ENCODE measurements around the gene SNRNP27. TPM values are rescaled to one million over a fixed set of nuclear protein-coding genes. Genes with fewer than 3 reads are reported as not detected.

Gene SNRNP27
- total and polyA plus RNA-seq, 9 of the 15 experiments (the other 6 are each of a cell fraction or from before 2014, with no cell fraction given): 29.2 to 102 (median 65.7) TPM

DNA sequence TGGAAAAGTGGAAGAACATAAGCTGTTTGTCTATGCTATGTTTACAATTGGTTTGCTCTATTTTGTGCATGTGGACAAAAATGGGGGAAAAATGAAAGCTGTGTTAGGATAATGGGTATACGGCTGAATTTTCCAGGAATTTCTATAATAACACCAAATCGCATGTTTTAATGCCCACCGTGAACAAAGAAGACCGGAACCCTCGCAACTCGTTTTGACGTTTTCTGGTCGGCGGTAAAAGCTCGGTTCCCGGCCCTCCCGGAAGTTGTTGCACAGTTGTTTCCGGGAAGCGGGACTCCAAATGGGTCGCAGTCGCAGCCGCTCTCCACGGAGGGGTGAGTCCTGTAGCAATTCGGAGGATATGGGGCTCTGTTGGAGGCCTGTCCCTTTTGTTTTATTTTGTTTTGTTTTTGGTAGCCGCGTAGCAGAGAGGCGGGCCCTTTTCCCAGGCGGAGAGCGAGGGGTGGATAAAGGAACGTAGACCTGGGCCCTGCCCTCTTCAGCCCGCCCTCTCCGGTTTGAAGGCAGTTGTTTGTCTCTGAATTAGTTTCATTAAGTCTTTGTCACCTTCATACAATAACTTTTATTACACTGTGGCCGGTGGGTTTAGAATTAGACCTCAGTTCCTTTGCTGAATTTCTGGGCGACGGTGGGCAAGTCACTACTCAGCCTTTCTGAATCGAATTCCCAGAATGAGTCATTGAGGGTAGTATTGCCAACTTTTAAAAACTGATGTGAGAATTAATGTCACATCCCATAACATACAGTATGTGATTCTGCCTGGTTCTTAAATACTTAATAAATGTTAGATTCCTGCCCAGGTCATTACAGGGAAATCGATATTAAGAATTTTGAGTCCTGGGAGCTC is at the start of gene SNRNP27 (continued):
- TF ChIP-seq POLR2H (tag; IDR thresholded peaks at IDR 0.05; ENCODE audit: low read depth) (0 out of 2 replicates have a peak, but pooled peaks have one; percentile 53), TGIF2 (CRISPR knock-in tag; IDR thresholded peaks at IDR 0.05) (no peak), ZNF384 (IDR thresholded peaks at IDR 0.05; ENCODE audit: low read depth, low read length) (no peak), MAZ (CRISPR knock-in tag; conservative IDR thresholded peaks at IDR 0.05 in 1 of 2, IDR thresholded peaks at IDR 0.05 in 1 of 2) (peak in 1 of 2 experiments; percentile 62; a peak in 1 of 4 replicates), FOSL1 (tag; conservative IDR thresholded peaks at IDR 0.05) (peak; percentile 67), FOXK2 (conservative IDR thresholded peaks at IDR 0.05 in 1 of 2, IDR thresholded peaks at IDR 0.05 in 1 of 2; ENCODE audit: low read depth in 2 of 2) (peak; percentile 80 to 83), NR2C1 (IDR thresholded peaks at IDR 0.05) (peak; percentile 92), NR2C1 (tag; IDR thresholded peaks at IDR 0.05) (peak; percentile 96), TBL1XR1 (IDR thresholded peaks at IDR 0.05; ENCODE audit: low read length in 2 of 2) (peak in 1 of 2 experiments; percentile 44; a peak in 1 of 4 replicates), BCOR (IDR thresholded peaks at IDR 0.05) (peak; percentile 31), RAD21 (CRISPR knock-in tag; conservative IDR thresholded peaks at IDR 0.05 in 1 of 2, IDR thresholded peaks at IDR 0.05 in 1 of 2) (peak in 1 of 2 experiments; percentile 12; a peak in 1 of 4 replicates), GTF2A2 (tag; IDR thresholded peaks at IDR 0.05) (peak; percentile 97), NCOA1 (IDR thresholded peaks at IDR 0.05; ENCODE audit: low read depth) (peak; percentile 98)
- TF ChIP-seq, protein P1, sequence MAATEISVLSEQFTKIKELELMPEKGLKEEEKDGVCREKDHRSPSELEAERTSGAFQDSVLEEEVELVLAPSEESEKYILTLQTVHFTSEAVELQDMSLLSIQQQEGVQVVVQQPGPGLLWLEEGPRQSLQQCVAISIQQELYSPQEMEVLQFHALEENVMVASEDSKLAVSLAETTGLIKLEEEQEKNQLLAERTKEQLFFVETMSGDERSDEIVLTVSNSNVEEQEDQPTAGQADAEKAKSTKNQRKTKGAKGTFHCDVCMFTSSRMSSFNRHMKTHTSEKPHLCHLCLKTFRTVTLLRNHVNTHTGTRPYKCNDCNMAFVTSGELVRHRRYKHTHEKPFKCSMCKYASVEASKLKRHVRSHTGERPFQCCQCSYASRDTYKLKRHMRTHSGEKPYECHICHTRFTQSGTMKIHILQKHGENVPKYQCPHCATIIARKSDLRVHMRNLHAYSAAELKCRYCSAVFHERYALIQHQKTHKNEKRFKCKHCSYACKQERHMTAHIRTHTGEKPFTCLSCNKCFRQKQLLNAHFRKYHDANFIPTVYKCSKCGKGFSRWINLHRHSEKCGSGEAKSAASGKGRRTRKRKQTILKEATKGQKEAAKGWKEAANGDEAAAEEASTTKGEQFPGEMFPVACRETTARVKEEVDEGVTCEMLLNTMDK (IDR thresholded peaks at IDR 0.05; ENCODE audit: borderline replicate concordance, insufficient read depth, low read depth, low read length, poor library complexity, severe bottlenecking): no peak
- TF ChIP-seq, protein P2, sequence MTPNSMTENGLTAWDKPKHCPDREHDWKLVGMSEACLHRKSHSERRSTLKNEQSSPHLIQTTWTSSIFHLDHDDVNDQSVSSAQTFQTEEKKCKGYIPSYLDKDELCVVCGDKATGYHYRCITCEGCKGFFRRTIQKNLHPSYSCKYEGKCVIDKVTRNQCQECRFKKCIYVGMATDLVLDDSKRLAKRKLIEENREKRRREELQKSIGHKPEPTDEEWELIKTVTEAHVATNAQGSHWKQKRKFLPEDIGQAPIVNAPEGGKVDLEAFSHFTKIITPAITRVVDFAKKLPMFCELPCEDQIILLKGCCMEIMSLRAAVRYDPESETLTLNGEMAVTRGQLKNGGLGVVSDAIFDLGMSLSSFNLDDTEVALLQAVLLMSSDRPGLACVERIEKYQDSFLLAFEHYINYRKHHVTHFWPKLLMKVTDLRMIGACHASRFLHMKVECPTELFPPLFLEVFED (CRISPR knock-in tag; conservative IDR thresholded peaks at IDR 0.05): 0 out of 2 replicates have a peak, but pooled peaks have one; percentile 10
- TF ChIP-seq, protein P3, sequence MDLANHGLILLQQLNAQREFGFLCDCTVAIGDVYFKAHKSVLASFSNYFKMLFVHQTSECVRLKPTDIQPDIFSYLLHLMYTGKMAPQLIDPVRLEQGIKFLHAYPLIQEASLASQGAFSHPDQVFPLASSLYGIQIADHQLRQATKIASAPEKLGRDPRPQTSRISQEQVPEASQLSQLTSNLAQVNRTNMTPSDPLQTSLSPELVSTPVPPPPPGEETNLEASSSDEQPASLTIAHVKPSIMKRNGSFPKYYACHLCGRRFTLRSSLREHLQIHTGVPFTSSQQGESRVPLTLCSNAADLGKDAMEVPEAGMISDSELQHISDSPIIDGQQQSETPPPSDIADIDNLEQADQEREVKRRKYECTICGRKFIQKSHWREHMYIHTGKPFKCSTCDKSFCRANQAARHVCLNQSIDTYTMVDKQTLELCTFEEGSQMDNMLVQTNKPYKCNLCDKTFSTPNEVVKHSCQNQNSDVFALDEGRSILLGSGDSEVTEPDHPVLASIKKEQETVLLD (IDR thresholded peaks at IDR 0.05): peak; percentile 25; the same call in 1 of the 2 replicates
- TF ChIP-seq, protein P4, sequence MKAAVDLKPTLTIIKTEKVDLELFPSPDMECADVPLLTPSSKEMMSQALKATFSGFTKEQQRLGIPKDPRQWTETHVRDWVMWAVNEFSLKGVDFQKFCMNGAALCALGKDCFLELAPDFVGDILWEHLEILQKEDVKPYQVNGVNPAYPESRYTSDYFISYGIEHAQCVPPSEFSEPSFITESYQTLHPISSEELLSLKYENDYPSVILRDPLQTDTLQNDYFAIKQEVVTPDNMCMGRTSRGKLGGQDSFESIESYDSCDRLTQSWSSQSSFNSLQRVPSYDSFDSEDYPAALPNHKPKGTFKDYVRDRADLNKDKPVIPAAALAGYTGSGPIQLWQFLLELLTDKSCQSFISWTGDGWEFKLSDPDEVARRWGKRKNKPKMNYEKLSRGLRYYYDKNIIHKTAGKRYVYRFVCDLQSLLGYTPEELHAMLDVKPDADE (conservative IDR thresholded peaks at IDR 0.05; ENCODE audit: control insufficient read depth, low read depth, low read length): no peak
